Measurements from ENCODE around the gene TSPAN5. TPM values are rescaled to one million over a fixed set of nuclear protein-coding genes. Genes with fewer than 3 reads are reported as not detected.

The TSPAN5 gene
- polyA plus RNA-seq, 1 donor from 2014 or later, result 18.8 TPM

DNA sequence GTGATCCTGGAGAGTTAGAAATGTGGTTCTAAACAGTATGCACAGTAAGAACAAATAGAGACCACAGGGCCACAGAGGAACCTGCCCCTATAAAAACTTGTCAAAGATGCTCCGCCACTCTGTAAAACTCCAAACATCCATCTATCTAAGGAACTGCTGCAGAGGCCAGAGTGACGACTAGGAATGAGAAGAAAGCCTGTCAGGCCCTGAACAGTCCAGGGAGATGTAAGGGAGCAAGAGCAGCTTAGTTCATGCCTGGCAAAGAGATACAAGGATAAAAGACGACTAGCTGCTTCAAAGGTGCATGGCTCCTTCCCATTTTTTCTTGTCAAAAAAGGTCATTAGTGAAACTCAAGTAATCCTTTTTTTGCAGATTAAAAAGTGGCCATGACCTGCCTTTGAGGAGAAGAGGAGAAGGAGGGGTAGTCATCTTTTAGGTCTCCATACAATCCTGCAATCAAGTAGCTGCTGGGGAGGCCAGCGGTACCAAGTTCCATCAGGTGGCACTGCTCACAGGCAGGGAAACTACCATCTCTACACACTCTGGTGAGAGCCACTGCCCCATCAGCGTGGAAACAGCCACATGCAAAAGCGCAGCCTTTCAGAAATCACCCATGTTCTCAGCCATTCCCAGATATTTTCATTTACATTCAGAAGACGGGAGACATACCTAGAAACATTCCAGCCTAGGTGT, 162.1 kb downstream of the TSPAN5 start:
- Histone ChIP-seq H3K79me2 (replicated peaks; ENCODE audit: insufficient read depth, low read length) (no peaks in the 10 kb centered on the region), H2AFZ (ENCODE audit: low read depth, low read length) (no peak overlapping the region), H3K9me3 (ENCODE audit: low read length) (no peaks in the 10 kb centered on the region), H3K4me2 (ENCODE audit: low read length) (no peak overlapping the region), H3K36me3 (ENCODE audit: insufficient read depth, low read length) (no peaks in the 10 kb centered on the region), H3F3A (ENCODE audit: insufficient read depth, low read length, poor library complexity, severe bottlenecking) (no peaks in the 10 kb centered on the region), H3K27me3 (ENCODE audit: insufficient read depth, low read depth, low read length) (no peaks in the 10 kb centered on the region), H3K9me2 (ENCODE audit: insufficient read depth, low read length) (no peaks in the 10 kb centered on the region), H3K9ac (ENCODE audit: low read length) (no peak overlapping the region), H4K20me1 (ENCODE audit: insufficient read depth) (no peaks in the 10 kb centered on the region), H3K27ac (ENCODE audit: low read length) (no peak overlapping the region), H3K4me3 (ENCODE audit: low read length) (no peak overlapping the region)
- TF ChIP-seq POLR2AphosphoS5 (IDR thresholded peaks at IDR 0.05), result no peak
- TF ChIP-seq RAD21 (conservative IDR thresholded peaks at IDR 0.05), result no peak
- no peak for TF ChIP-seq MXI1 (conservative IDR thresholded peaks at IDR 0.05; ENCODE audit: poor library complexity, severe bottlenecking)
- TF ChIP-seq, protein P1, sequence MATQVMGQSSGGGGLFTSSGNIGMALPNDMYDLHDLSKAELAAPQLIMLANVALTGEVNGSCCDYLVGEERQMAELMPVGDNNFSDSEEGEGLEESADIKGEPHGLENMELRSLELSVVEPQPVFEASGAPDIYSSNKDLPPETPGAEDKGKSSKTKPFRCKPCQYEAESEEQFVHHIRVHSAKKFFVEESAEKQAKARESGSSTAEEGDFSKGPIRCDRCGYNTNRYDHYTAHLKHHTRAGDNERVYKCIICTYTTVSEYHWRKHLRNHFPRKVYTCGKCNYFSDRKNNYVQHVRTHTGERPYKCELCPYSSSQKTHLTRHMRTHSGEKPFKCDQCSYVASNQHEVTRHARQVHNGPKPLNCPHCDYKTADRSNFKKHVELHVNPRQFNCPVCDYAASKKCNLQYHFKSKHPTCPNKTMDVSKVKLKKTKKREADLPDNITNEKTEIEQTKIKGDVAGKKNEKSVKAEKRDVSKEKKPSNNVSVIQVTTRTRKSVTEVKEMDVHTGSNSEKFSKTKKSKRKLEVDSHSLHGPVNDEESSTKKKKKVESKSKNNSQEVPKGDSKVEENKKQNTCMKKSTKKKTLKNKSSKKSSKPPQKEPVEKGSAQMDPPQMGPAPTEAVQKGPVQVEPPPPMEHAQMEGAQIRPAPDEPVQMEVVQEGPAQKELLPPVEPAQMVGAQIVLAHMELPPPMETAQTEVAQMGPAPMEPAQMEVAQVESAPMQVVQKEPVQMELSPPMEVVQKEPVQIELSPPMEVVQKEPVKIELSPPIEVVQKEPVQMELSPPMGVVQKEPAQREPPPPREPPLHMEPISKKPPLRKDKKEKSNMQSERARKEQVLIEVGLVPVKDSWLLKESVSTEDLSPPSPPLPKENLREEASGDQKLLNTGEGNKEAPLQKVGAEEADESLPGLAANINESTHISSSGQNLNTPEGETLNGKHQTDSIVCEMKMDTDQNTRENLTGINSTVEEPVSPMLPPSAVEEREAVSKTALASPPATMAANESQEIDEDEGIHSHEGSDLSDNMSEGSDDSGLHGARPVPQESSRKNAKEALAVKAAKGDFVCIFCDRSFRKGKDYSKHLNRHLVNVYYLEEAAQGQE (IDR thresholded peaks at IDR 0.05; ENCODE audit: borderline replicate concordance), result no peak
- TF ChIP-seq EP300 (conservative IDR thresholded peaks at IDR 0.05; ENCODE audit: poor library complexity, severe bottlenecking), result no peak
- no peak for TF ChIP-seq SMC3 (conservative IDR thresholded peaks at IDR 0.05; ENCODE audit: poor library complexity)
- no peak for TF ChIP-seq EZH2 (IDR thresholded peaks at IDR 0.05; ENCODE audit: borderline replicate concordance, insufficient read depth, low read length, poor library complexity, severe bottlenecking)
- no peak for TF ChIP-seq TAF1 (IDR thresholded peaks at IDR 0.05; ENCODE audit: low read depth)
- TF ChIP-seq, protein P2, sequence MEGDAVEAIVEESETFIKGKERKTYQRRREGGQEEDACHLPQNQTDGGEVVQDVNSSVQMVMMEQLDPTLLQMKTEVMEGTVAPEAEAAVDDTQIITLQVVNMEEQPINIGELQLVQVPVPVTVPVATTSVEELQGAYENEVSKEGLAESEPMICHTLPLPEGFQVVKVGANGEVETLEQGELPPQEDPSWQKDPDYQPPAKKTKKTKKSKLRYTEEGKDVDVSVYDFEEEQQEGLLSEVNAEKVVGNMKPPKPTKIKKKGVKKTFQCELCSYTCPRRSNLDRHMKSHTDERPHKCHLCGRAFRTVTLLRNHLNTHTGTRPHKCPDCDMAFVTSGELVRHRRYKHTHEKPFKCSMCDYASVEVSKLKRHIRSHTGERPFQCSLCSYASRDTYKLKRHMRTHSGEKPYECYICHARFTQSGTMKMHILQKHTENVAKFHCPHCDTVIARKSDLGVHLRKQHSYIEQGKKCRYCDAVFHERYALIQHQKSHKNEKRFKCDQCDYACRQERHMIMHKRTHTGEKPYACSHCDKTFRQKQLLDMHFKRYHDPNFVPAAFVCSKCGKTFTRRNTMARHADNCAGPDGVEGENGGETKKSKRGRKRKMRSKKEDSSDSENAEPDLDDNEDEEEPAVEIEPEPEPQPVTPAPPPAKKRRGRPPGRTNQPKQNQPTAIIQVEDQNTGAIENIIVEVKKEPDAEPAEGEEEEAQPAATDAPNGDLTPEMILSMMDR (IDR thresholded peaks at IDR 0.05; ENCODE audit: poor library complexity, severe bottlenecking), result no peak

DNA sequence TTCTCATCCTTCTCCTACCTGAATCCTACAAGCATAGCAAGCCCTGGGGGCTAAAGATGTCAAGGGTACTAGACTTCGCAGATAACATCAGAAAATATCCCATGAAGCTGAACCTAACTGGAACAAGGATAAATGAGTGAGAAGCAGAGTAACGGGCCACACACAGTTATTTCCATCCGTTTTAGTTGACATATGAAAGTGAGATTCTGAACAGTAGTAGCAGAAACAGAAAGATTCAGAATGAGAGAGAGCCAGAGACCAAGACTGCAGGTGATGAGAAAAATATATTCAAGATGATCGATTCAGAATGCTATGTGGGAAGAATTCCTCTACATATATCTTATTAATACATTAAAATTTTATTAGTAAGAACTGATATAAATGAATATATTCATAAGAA, 165.1 kb downstream of the TSPAN5 start:
- Histone ChIP-seq H3K4me2 (ENCODE audit: low read length) (no peak overlapping the region), H3K27ac (ENCODE audit: low read length) (no peak overlapping the region), H3F3A (ENCODE audit: insufficient read depth, low read length, poor library complexity, severe bottlenecking) (no peaks in the 10 kb centered on the region), H3K27me3 (ENCODE audit: insufficient read depth, low read depth, low read length) (no peaks in the 10 kb centered on the region), H3K9ac (ENCODE audit: low read length) (no peak overlapping the region), H2AFZ (ENCODE audit: low read depth, low read length) (no peak overlapping the region), H3K9me3 (ENCODE audit: low read length) (no peaks in the 10 kb centered on the region), H3K79me2 (replicated peaks; ENCODE audit: insufficient read depth, low read length) (no peaks in the 10 kb centered on the region), H4K20me1 (ENCODE audit: insufficient read depth) (no peaks in the 10 kb centered on the region), H3K36me3 (ENCODE audit: insufficient read depth, low read length) (no peaks in the 10 kb centered on the region), H3K9me2 (ENCODE audit: insufficient read depth, low read length) (no peaks in the 10 kb centered on the region), H3K4me3 (ENCODE audit: low read length) (no peak overlapping the region)
- TF ChIP-seq, protein P2 (IDR thresholded peaks at IDR 0.05; ENCODE audit: poor library complexity, severe bottlenecking), result no peak
- TF ChIP-seq MXI1 (conservative IDR thresholded peaks at IDR 0.05; ENCODE audit: poor library complexity, severe bottlenecking), result no peak
- TF ChIP-seq TAF1 (IDR thresholded peaks at IDR 0.05; ENCODE audit: low read depth), result no peak

Measured in neural cell (in vitro differentiated cells).